ENCODE results near the gene SLCO2B1. TPM values are rescaled to one million over a fixed set of nuclear protein-coding genes. Genes with fewer than 3 reads are reported as not detected.

The SLCO2B1 gene
- total and polyA plus RNA-seq, 2 experiments from 2014 or later: 0.07 TPM; not detected in 1

DNA sequence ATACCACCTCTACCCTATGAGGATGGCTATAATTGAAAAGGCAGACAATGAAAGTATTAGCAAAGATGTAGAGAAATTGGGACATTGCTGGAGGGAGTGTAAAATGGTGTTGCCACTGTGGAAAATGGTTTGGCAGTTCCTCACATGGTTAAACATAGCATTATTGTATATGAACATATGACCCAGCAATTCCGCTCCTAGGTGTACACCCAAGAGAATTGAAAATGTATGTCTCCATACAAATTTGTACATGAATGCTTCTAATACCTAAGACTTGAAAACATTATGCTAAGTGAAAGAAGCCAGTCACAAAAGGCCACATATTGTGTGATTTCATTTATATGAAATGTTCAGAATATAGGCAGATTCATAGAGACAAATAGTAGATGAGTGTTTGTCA lies 10.0 kb downstream of the SLCO2B1 start:
- no peak overlapping the region for H3K27ac ChIP-seq
- H3K27me3 ChIP-seq: no peaks in the 10 kb centered on the region
- no peak for DNase-seq (ENCODE audit: low read depth in 1 of 2, low spot score in 1 of 2)
- no peaks in the 10 kb centered on the region for H3K36me3 ChIP-seq
- TF ChIP-seq, protein P1, sequence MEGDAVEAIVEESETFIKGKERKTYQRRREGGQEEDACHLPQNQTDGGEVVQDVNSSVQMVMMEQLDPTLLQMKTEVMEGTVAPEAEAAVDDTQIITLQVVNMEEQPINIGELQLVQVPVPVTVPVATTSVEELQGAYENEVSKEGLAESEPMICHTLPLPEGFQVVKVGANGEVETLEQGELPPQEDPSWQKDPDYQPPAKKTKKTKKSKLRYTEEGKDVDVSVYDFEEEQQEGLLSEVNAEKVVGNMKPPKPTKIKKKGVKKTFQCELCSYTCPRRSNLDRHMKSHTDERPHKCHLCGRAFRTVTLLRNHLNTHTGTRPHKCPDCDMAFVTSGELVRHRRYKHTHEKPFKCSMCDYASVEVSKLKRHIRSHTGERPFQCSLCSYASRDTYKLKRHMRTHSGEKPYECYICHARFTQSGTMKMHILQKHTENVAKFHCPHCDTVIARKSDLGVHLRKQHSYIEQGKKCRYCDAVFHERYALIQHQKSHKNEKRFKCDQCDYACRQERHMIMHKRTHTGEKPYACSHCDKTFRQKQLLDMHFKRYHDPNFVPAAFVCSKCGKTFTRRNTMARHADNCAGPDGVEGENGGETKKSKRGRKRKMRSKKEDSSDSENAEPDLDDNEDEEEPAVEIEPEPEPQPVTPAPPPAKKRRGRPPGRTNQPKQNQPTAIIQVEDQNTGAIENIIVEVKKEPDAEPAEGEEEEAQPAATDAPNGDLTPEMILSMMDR (IDR thresholded peaks at IDR 0.05; ENCODE audit: low read depth, low read length): no peak
- no peak overlapping the region for H3K4me3 ChIP-seq
- no peaks in the 10 kb centered on the region for H3K9me3 ChIP-seq (ENCODE audit: low read depth)
- no peaks in the 10 kb centered on the region for H3K4me1 ChIP-seq (ENCODE audit: low read depth)

DNA sequence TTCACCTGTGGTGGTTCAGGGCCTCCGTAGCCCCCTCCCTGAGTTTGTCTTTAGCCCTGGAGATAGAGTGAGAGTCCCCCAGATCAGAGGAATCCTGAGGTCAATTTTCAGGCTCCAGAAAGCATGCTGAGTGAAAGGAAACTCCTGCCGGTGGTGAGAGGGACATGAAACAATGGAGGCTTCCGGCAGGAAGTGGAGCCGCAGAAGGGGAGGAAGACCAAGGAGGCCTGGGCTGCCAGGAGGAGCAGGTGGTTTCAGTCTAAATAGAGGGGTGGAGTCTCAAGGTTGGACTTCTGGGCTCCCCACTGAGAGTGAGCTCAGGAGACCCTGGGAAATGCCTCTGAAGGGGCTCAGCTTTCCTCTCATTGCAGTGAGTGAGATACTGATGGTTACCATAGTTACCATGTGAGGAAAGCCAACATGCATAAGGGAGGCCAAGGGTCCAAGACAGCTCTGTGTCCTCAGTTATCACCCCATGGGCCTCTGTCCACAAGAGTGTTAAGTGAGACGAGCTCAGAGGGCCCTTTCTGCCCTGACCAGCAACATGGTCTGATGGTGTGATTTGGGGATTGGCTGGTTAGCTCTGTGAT lies 10.7 kb downstream of the SLCO2B1 start:
- Histone ChIP-seq H3K9me3 (ENCODE audit: low read depth) (no peaks in the 10 kb centered on the region), H3K27me3 (no peaks in the 10 kb centered on the region), H3K4me1 (ENCODE audit: low read depth) (no peaks in the 10 kb centered on the region), H3K27ac (no peak overlapping the region), H3K36me3 (no peaks in the 10 kb centered on the region), H3K4me3 (no peak overlapping the region)
- DNase-seq (ENCODE audit: low read depth in 1 of 2, low spot score in 1 of 2): peak in 1 of 2 donors; percentile 21
- TF ChIP-seq, protein P1 (IDR thresholded peaks at IDR 0.05; ENCODE audit: low read depth, low read length): no peak

DNA sequence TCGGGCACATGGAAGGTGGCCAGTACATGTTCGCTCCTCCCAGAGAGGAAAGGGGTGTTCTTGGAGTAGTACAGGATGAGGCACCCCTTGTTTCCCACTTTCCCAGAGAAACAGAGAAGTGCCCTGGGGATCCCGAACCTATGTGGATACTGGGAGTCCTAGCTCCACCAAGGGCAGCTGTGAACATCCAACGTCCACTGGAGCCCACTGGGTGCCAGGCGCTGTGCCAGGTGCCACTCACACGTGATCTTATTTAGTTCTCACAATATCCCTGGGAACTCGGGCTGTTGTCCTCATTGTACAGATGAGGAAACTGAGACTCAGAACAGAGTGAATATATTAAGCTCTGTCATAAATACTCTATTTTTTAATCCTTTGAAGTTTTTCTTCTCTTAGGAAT lies 12.0 kb downstream of the SLCO2B1 start:
- Histone ChIP-seq H3K27ac (no peak overlapping the region), H3K27me3 (no peaks in the 10 kb centered on the region), H3K9me3 (ENCODE audit: low read depth) (no peaks in the 10 kb centered on the region), H3K4me3 (no peak overlapping the region), H3K36me3 (no peaks in the 10 kb centered on the region), H3K4me1 (ENCODE audit: low read depth) (no peaks in the 10 kb centered on the region)
- TF ChIP-seq, protein P1 (IDR thresholded peaks at IDR 0.05; ENCODE audit: low read depth, low read length): no peak
- DNase-seq (ENCODE audit: low read depth in 1 of 2, low spot score in 1 of 2): no peak

DNA sequence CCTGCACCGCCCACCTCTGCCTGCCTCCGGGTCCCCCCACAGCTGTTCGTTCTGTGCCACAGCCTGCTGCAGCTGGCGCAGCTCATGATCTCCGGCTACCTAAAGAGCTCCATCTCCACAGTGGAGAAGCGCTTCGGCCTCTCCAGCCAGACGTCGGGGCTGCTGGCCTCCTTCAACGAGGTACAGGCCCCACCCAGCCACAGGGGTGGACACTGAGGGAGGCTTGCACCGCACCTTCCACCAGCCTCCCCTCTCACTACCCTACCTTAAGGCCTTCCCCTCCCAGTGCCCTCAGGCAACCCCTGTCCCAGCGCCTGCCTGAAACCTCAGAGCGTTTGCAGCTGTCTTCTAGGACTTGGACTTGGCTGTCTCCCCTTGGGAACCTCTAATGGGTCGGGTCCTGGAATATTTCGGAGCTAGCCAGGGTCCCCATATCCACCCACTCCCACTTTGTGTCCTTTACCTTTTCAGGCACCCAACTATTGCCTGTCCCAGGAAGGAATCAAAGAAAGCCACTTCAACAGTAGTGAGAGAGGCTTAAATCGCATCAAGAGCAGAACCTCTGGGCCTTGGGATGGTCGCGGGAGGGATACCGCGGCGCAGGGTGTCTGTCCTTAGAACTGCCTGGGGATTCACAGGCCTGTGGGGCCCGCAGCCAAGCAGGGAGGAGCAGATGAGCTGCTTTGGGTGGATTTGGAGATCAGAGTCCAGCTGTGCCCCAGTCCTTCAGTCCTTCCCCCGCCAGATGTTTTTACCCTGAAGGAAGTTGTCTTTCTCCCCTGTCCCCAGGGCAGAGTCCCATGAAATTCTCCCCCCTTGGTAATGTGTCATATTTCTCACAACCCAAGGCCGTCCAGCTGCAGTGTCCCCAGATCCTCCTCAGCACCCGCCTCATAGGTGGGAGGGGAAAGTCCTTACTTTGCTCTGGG lies 13.3 kb downstream of the SLCO2B1 start:
- Histone ChIP-seq H3K27ac (no peak overlapping the region), H3K27me3 (no peaks in the 10 kb centered on the region), H3K36me3 (no peaks in the 10 kb centered on the region), H3K4me3 (no peak overlapping the region), H3K4me1 (ENCODE audit: low read depth) (no peaks in the 10 kb centered on the region), H3K9me3 (ENCODE audit: low read depth) (no peaks in the 10 kb centered on the region)
- no peak for DNase-seq (ENCODE audit: low read depth in 1 of 2, low spot score in 1 of 2)
- TF ChIP-seq, protein P1 (IDR thresholded peaks at IDR 0.05; ENCODE audit: low read depth, low read length): no peak

DNA sequence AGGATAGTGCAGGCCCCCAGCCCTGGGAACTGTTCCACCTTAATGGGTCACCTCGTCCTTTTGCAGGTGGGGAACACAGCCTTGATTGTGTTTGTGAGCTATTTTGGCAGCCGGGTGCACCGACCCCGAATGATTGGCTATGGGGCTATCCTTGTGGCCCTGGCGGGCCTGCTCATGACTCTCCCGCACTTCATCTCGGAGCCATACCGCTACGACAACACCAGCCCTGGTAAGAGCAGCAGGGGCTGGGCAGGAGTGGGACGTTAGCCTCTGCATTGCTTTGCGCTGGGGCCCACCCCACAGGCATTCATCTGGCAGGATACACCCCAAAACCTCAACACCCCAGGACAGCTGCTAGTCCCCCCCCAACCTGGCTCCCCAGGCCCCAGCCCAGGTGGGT lies 14.8 kb downstream of the SLCO2B1 start:
- Histone ChIP-seq H3K36me3 (no peaks in the 10 kb centered on the region), H3K9me3 (ENCODE audit: low read depth) (no peaks in the 10 kb centered on the region), H3K27ac (no peak overlapping the region), H3K4me3 (no peak overlapping the region), H3K4me1 (ENCODE audit: low read depth) (no peaks in the 10 kb centered on the region), H3K27me3 (no peaks in the 10 kb centered on the region)
- no peak for DNase-seq (ENCODE audit: low read depth in 1 of 2, low spot score in 1 of 2)
- TF ChIP-seq, protein P1 (IDR thresholded peaks at IDR 0.05; ENCODE audit: low read depth, low read length): no peak

All from cardiac muscle cell (in vitro differentiated cells and primary cell).